DMS 273 treated with DMSO at 0.1 percent for 48 hours (cell line): ENCODE results near the gene PRKAR1B.

ENCODE experiments used
- DNase-seq: peaks from one replicate; lab custom pipeline; 2025; lab: John Stamatoyannopoulos, UW

The PRKAR1B gene

GRCh38 chr7:519484-520390 lies 207.3 kb downstream of the PRKAR1B start, which contains the start of gene PDGFA:
Gene PDGFA, minus strand, starts transcription at chr7:519846. Its CDS starts 845 bp downstream, at chr7:519001.
- peak; percentile 44 for DNase-seq

DNA sequence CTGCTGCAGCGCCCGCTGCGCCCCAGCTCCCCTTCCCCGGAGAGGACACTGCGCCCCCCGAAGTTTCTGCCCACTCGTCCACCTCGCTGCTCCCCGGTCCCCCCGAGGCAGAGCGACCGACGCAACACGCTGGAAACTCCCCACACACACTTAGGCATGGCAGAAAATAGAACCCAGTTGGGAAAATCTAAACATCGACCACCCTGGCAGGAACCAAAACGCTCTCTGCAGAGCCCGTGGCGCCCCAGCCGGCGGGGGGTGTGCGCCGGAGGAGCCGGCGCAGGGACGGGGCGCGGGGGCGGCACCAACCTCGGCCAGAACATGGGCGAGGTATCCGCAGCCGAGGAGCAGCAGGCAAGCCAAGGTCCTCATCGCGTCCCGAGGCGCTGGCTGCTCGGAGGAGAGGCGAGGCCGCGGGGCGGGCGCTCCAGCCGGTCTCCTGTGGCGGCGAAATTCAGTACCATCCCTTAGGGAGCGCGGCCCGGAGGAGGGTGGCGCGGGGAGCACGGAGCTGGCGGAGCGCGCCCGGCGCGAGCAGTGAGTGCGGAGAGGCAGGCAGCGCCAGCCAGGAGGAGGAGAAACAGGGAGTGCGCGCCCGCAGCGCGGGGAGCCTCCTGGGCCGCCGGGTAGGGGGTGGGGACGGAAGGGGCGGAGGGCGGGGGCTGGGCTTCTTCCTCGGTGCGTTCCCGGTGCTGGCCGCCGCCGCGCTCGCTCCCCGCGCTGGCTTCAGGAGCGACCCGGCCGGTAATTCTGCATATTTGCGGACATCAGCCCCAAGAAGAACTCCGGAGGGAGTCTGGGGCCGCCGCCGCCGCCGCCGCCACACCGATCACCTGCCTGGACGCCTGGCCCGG lies 208.2 kb downstream of the PRKAR1B start:
- DNase-seq = peak; percentile 54

DNA sequence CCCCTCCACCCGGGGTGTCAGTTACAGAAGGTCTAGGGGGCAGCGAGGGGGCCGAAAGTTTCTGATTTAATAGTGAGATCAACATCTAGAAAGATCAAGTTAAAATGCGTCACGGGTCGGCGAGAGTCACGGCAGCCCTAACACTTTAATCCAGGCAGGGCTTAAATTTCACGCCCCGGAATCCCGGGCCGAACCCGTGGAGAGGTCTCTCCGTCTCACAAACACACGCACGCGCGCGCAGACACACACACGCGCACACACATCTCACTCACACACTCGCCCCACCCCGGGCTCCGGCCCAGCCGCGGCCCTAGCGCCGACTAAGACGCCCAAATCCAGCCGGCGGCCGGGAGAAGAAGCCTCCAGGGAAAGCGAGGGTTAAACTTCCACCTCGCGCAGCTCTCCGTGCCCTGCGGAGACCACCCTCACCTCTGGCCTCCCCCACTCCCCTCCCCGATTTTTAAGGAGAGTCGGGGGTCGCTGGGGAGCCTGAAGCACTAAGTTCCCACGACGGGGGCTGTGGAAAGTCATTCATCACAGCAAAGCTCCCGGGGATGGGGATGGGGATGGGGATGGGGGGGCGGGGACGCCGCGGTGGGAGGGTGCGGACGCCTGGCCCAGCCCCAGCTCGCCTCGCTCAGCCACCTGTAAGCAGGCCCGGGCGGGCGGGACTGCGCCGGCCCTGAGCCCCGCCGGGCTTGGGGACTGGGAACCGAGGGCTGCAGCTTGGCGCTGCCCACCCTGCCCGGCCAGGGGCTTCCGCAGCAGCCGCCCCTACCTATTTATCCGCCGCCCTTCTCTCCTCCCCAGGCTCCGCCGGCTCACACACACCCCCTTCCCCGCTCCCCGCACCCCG lies 209.1 kb downstream of the PRKAR1B start:
- DNase-seq = no peak

GRCh38 chr7:516606-517456 lies 210.2 kb downstream of the PRKAR1B start:
- DNase-seq = no peak

DNA sequence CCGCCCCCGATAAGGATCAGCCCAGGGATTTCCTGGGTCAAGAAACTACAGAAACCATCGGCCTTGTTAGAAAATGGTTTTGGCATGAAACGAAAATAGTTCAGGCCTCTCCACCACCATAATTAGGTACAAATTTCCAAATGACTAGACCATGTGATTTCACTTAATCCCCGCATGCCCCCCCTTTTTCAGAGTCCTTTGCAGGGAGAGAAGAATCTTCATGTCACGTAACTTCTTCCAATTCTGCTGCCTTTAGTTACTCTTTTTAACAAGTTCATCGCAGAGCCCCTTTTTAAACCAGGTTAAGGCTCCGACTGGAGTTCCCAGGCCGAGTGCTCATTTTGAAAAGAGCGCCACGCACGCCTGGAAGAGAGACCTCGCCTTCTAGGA lies 210.9 kb downstream of the PRKAR1B start:
- no peak for DNase-seq

- DNase-seq = no peak
These were observed 211.5 kb downstream of the PRKAR1B start for GRCh38 chr7:515628-516027.

- DNase-seq = no peak
These were observed 212.2 kb downstream of the PRKAR1B start for GRCh38 chr7:514651-515598.

GRCh38 chr7:514242-514641 lies 212.8 kb downstream of the PRKAR1B start:
- DNase-seq = no peak

- DNase-seq = no peak
These were observed 213.4 kb downstream of the PRKAR1B start for GRCh38 chr7:513521-514166.

DNA sequence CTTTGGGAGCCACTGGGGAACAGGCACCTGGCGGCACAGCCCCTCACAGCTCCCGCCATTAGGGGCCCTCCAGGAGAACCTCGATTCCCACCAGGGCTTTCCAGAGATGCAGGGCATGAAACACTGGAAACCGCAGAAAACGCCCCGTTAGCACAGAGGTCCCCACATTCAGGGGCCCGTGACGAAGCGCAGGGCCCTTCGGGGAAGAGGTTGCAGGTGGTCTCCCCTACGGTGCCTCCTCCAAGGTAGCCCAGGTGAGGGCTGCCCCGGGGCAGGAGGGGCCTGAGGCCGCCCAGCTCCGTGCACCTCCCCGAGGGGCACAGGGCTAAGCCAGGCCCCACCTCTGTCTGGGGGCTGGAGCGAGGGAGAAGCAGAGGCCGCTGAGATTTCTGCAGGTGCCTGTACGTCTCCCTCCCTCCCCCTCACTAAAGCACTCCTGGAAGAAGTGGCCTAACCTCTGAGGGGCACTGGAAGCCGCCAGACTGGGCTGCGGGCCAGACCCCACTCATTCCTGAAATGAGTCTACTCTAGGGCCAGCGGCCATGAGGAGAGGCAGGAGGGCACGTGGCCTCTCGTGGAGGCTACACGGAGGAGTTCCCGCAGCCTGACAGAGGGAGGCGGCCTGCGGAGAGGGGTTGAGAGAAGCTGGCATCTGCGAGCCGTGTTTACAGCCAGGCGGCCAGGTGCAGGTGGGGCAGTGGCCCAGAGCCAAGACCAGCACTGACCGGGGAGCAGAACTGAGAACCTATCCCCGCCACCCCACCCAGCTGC lies 214.4 kb downstream of the PRKAR1B start:
- no peak for DNase-seq

DNA sequence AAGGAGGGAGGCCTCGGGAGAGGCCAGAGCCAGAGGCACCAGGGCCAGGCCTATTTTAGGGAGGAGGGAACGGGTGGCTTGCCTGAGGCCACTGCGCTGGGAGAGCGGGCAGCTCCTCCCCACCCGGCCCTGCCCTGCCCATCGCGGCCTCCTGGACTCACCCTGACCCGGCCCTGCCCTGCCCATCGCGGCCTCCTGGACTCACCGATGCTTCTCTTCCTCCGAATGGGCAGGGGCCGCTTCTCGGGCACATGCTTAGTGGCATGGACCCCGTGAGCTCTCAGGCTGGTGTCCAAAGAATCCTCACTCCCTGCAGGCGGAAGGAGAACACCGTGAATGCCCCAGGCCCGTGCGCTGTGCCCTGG lies 215.0 kb downstream of the PRKAR1B start:
- DNase-seq = no peak

- DNase-seq = no peak
These were observed 215.5 kb downstream of the PRKAR1B start for GRCh38 chr7:511476-512145.

- no peak for DNase-seq
These were observed 216.2 kb downstream of the PRKAR1B start for GRCh38 chr7:510782-511281.

GRCh38 chr7:510131-510481 lies 217.0 kb downstream of the PRKAR1B start:
- DNase-seq = no peak

- DNase-seq = no peak
These were observed 217.5 kb downstream of the PRKAR1B start for GRCh38 chr7:509426-510130.

DNA sequence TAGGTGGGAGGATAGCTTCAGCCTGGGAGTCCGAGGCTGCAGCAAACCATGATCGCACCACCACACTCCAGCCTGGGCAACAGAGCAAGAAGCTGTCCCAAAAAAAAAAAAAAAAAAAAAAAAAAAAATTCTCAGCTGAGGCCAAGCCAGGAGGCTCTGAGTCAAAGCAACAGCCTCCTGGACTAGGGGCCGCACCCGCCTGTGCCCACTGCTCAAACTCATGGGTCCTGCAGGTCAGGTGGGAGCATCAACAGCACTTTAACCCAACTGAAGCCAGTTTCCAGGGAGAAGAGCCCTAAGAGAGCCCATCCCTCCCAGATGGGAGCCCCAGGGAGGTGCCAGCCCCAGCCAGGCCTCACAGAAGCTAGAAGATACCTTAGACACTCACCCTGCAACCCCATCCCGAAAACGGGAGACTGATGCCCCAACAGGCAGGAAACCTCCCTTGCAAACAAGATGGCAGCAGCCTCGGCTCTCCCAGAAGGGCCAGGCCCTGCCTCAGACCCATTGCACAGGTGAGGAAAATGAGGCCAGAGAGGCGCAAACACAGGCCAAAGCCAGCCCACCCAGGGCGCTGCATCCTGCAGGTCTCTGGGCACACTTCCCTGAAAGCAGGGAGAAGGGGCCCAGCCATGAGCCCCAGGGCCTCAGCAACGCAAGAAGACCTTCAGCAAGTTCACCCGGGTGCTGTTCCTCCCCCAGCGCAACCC lies 218.5 kb downstream of the PRKAR1B start:
- no peak for DNase-seq
